Activated T-helper 1 cell treated with anti-CD3 and anti-CD28 coated beads, Interleukin-2, amount 50 U/mL, for 16 hours (primary cell): Measurements from ENCODE around the gene SLC22A6.
"Not testable (repeated sequence)": the region's sequence is repeated elsewhere in the genome, so short reads cannot be mapped to it uniquely, and the experiment has no call there.

Experiments used
- DNase-seq, 2 donors: peaks; one replicate each; pipeline ENCODE4 v3.0.0-alpha.2; 2020; ENCODE audit warnings: low read depth in 1 of 2, low spot score in 1 of 2

The SLC22A6 gene

GRCh38 chr11:62988276-62988675, 3.5 kb upstream of the SLC22A6 start:
- DNase-seq = no peak

GRCh38 chr11:62985041-62985750, 429 bp upstream of the SLC22A6 start:
- DNase-seq = no peak

- no peak for DNase-seq
These were observed 1.1 kb downstream of the SLC22A6 start for GRCh38 chr11:62983536-62984199.

GRCh38 chr11:62981743-62982142, 3.0 kb downstream of the SLC22A6 start:
- no peak for DNase-seq

GRCh38 chr11:62980133-62980760, 4.5 kb downstream of the SLC22A6 start:
- no peak for DNase-seq

- no peak for DNase-seq
These were observed 8.7 kb downstream of the SLC22A6 start for GRCh38 chr11:62976109-62976508.

- no peak for DNase-seq
These were observed 9.8 kb downstream of the SLC22A6 start for GRCh38 chr11:62974848-62975522.

GRCh38 chr11:62965574-62965973, 19.2 kb downstream of the SLC22A6 start:
- no peak for DNase-seq

- DNase-seq = no peak
These were observed 22.4 kb downstream of the SLC22A6 start for GRCh38 chr11:62962391-62962790.

- DNase-seq = no peak
These were observed 23.7 kb downstream of the SLC22A6 start for GRCh38 chr11:62961017-62961570.

GRCh38 chr11:62959422-62959980, 25.3 kb downstream of the SLC22A6 start:
- no peak for DNase-seq

- no peak for DNase-seq
These were observed 26.0 kb downstream of the SLC22A6 start for GRCh38 chr11:62958547-62959421.

GRCh38 chr11:62957147-62957546, 27.6 kb downstream of the SLC22A6 start:
- DNase-seq = no peak

GRCh38 chr11:62954478-62954877, 30.3 kb downstream of the SLC22A6 start:
- DNase-seq = no peak

- DNase-seq = no peak
These were observed 31.0 kb downstream of the SLC22A6 start for GRCh38 chr11:62953811-62954210.

GRCh38 chr11:62948765-62949320, 35.9 kb downstream of the SLC22A6 start:
- no peak for DNase-seq

GRCh38 chr11:62945538-62945937, 39.2 kb downstream of the SLC22A6 start:
- not testable (repeated sequence) for DNase-seq

GRCh38 chr11:62937528-62937927, 47.2 kb downstream of the SLC22A6 start:
- DNase-seq = not testable (repeated sequence)

- DNase-seq = no peak
These were observed 50.3 kb downstream of the SLC22A6 start for GRCh38 chr11:62934496-62934785.
